HG02852 (cell line): ENCODE data around the gene KDM5C.

Experiments
- ATAC-seq: cut with Tn5 transposase; IDR thresholded peaks from one replicate; pipeline ENCODE4 v1.9.1; 2021; ENCODE audit warnings: mild to moderate bottlenecking, moderate library complexity; ENCODE audit not compliant: unreplicated experiment

KDM5C gene

GRCh38 chrX:53251307-53251706 is 26.3 kb upstream of the KDM5C start:
- ATAC-seq = no peak

DNA sequence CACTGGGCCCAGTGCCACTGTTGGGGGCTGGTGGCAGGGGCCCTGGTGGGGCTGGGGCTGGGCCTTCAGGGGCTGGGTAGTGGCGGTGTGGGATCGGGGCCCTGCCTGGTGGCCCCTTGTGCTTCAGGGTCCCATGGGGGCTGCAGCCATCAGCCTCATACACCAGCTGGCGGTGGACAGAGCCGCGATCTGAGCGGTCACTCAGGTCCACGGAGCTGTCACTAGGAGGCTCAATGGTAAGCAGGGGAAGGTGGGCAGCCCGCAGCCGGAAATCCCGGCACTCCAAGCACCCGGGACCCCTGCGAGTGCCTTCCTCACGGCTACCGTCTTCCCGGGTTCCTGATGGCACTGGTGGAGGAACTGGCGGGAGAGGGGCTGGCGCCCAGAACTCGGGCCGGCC is 25.5 kb upstream of the KDM5C start:
- no peak for ATAC-seq

DNA sequence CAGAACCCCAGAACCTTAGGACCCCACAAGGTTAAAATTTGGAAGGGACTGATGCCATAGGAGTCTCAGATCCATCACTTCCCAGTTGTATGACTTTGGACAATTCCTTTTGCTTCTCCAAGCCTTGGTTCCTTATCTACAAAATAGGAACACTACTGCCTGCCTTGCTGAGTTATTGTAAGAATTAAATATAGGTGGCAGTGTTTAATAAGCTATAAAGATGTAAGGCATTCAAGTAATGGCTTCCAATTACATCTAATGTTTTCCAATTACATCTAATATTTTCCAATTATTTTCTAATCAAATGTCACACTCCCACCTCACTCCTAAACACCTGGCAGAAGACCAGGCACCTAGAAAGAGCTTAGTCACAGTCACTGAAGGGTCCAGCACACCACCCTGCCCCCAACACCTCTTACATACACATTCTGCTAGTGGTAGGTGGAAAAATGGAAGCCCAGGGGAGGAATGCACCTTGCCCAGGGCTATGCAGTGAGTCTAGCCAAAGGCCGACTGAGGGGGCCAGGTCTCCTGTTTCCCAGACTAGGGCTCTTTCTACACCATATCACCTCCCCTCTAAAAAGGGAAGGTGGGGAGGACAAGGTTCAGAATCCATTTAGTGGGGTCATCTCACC is 24.5 kb upstream of the KDM5C start:
- ATAC-seq = no peak

GRCh38 chrX:53247928-53248327 is 22.9 kb upstream of the KDM5C start:
- no peak for ATAC-seq

GRCh38 chrX:53246231-53246630 is 21.2 kb upstream of the KDM5C start:
- no peak for ATAC-seq

DNA sequence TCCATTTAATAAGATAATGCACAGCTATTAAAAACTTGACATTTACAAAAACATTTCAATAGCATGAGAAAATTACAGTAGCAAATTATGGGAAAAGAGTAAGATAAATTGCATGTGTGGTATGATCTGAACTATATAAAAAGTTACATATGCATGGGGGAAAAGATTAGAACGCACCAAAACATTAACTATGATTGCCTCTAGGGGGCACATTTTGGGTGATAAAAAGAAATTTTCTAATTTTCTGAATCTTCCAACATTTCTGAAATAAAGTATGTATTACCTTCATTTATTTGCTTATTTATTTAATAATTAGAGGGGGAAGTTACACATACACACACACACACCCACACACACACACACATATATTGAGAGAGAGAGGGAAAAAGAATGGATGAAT is 19.6 kb upstream of the KDM5C start:
- no peak for ATAC-seq

DNA sequence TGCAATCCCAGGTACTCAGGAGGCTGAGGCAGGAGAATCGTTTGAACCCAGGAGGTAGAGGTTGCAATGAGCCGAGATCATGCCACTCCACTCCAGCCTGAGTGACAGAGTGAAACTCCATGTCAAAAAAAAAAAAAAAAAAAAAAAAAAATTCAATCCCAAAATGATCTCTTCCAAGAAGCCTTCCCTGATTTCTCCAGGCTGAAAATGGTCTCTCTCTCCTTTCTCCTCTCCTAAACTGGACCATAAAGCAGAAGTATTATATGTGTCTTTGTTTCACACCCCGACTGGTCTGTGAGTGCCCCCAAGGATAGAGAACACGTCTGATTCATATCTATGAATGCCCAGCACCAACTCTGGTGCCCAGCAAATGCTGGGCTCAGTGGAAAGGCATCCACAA is 17.3 kb upstream of the KDM5C start:
- no peak for ATAC-seq

DNA sequence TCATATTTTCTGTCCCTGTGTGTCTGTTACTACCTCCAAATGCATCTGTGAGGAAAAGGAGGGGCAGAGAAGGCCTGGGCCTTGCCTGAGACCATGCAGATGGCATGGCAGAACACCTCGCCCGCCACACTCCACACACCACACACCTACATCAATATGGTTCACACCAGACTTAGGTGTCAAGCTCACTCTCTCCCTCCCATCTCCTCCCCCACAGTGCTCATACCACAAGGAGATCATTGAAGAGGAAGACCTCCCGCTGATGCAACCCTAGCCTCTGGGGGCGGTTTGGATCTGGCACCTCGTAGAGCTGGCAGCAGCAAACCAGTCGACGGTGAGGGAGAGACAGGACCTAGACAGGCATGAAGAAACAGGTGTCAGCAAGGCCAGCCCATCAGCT is 16.6 kb upstream of the KDM5C start:
- ATAC-seq = no peak

DNA sequence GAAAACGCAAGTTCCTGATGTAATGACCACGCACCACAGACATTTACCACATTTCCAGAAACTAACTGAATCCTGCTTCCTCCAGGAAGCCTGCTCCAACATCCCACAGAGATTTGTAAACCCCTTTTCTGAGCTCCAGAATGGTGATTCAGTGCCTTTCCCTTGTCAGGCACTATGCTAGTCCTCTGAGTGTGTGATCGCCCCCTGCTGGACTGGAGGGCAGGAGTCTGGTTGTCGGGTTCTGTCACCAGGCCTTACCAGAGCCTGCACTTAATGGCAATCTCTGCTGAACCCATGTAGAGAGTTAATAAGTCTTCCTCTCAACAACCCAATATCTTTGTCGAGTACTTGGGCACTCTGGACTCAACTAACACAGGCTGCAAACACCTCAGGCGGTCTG is 14.5 kb upstream of the KDM5C start:
- peak; percentile 78 for ATAC-seq

DNA sequence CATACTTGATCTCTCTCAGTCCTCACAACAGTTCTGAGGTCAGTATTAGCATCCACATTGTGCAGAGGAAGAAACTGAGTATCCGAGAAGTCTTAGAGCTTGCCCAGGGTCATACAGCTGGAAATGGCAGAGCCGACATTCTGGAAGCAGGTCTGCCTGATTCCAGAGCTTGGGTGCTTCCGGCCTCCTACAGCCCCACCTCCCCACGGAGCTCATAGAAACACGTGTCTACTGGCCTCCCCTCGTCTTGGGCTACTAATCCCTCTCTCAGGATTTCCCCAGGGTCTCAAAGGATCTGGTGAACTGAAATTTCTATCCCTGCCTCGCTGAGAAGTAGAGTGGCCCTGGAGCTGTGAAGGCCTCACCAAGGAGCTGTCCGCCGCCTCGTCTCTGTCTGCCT is 12.0 kb upstream of the KDM5C start:
- ATAC-seq = no peak

- ATAC-seq = no peak
These were observed 11.1 kb upstream of the KDM5C start for GRCh38 chrX:53236025-53236679.

DNA sequence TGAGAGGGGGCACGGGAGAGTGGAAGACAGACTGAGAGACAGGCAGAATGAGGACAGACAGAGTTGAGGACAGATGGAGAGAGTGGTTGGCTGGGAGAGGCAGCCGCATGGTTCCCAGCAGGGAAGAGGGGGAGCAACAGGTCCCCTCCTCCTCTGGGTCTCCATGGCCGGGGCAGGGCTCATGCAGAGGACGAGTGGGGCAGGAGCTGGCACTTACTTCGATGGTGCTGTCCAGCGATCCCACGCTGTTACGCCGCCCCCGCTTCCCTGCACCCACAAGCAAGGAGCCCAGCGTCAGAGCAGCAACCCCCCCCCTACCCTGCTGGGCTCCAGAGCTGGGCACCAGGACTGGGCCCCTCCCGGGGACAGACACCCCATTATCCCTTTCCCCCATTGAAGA is 10.6 kb upstream of the KDM5C start:
- ATAC-seq = no peak

GRCh38 chrX:53234484-53234883 is 9.5 kb upstream of the KDM5C start:
- ATAC-seq = no peak

DNA sequence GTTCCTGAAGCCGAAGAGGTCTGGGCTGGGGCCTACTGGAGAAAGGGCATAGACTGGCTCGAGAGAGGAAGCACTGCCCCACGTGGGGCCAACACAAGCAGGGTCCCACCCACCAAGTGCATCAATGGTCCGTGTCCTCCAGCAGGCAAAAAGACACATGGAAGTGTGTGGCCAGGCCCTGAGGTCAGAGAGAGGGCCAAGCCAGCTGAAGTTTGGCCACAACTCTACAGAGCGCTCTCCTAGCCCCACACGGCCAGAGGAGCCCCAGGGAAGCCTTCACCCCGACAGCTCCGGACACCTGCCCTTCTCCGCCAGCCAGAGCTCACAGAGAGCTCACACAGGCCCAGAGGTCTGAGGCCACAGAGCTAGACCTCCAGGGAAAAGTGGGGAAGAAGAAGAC is 8.5 kb upstream of the KDM5C start:
- ATAC-seq = no peak

DNA sequence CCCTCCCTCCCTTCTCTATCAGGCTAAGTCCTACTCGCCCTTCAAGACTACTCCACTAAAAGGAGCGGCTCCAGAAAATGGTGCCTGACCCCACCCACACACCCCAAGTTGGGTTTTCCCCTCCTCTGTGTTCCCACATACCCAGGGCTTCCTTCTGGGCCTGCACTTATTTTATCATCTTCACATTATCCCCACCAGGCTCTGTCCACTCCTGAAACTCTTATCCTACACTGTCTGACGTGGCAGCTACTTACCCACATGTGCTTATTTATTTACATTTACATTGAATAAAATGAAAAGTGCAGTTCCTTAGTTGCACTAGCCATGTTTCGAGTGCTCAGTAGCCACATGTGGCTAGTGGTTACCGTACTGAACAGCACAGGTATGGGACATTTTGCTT is 5.1 kb upstream of the KDM5C start:
- ATAC-seq = no peak

GRCh38 chrX:53227224-53227765 is 2.3 kb upstream of the KDM5C start:
- no peak for ATAC-seq

- ATAC-seq = peak; percentile 13
These were observed 800 bp downstream of the KDM5C start for GRCh38 chrX:53223955-53224859.

DNA sequence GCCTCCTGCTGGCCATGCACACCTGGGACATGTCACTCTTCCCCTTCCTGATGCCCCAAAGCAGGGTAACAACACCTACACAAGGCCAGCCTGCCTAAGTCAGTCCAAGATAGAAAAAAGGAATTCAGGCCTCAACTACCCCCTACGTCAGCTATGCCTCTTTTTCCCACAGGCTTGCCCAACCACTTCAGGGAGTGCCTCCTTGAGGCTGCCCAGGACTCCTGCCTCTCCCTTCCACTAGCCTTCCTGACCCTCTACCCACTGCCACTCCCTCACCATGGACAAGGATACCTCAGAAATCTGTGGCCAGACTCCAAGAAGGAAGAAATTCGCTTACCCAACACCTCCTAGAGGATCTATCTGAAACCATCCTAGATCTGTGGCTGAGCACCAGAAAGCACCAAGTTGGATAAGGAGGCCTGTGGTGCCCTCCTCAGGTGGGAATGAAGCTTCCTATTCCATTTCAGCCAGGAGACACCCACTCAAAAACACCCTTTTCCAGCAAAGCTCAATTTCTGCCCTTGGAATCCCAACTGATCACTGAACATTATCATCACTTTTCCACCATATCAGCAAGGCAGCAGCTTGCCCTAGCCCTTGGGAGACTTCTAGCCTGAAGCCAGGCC is 1.8 kb downstream of the KDM5C start:
- no peak for ATAC-seq

DNA sequence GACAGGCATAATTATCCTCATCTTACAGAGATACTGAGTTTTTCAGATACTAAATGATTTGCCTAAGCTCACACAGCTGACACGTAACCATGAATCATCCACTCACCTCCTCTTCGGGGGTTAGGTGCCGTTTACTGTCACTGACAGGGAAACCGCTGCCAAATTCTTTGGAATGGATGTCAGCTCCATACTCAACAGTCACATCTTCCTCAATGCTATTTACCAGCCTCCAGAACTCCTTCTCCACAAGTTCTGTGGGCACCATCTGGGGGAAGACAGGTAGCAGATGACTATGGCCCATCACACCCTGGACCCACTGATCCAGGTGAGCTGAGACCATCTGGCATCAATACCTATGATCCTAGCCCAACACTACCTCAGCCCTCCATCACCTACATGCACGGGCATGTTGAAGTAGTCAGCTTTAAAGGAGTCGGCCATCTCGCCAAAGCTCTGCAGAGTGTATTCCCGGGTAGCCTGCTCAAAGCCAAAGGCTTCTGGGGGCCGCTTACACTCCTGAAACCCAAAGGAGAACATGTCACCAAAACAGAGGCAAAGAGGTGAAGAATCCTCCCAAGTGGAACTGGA is 13.5 kb downstream of the KDM5C start:
- no peak for ATAC-seq

GRCh38 chrX:53196678-53197077 is 28.3 kb downstream of the KDM5C start:
- ATAC-seq = no peak

DNA sequence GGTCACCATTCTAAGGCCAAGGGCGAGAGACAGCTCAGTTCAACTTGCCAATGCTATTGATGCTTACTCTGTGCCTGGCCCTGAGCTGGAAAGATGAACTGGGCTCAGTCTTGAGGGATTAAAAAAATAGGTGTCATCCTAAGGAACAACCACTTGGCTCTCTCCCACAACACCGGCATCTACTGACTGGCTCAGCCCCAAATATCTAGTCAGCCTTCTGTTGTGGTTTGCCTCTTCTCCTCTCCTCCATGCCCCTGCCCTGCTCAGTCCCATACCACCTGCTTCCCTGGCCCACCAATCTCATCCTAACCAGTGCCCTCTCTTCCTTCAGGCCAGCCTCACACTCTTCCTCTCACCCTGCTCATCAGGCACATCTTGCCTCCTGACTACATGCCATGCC is 29.6 kb downstream of the KDM5C start:
- ATAC-seq = no peak
